ENCODE results near the gene NPLOC4.
A peak's percentile ranks its signal among the peaks of the same experiment; 100 is the strongest.

Gene NPLOC4

DNA sequence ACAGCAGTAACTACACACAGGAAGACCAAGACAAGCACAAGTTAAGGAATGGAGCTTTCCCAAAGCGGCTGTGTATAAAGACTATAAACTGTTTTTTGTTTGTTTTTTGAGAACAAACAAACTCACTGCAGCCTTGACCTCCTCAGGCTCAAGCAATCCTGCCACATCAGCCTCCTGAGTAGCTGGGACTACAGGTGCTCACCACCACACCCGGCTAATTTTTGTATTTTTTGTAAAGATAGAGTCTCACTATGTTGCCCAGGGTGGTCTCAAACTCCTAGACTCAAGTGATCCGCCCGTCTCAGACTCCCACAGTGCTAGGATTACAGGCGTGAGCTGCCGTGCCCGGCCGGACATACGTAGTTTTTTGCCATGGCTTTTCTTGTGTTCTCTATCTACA, 23.5 kb upstream of the NPLOC4 start:
- no peak overlapping the region for H3K9ac ChIP-seq (ENCODE audit: low read length)
- peaks cover 19% of the 10 kb centered on the region for H3K4me1 ChIP-seq (ENCODE audit: control insufficient read depth, insufficient read depth, low read length)
- H3K27me3 ChIP-seq (replicated peaks; ENCODE audit: control insufficient read depth, insufficient read depth, low read length) = no peaks in the 10 kb centered on the region
- H3K9me3 ChIP-seq (ENCODE audit: control insufficient read depth, low read length) = no peaks in the 10 kb centered on the region
- no peak for DNase-seq (ENCODE audit: low read depth)
- peaks cover 6% of the 10 kb centered on the region for H3K36me3 ChIP-seq (ENCODE audit: control insufficient read depth, insufficient read depth, low read length, severe bottlenecking)
- H3K4me3 ChIP-seq (ENCODE audit: low read length) = no peak overlapping the region

DNA sequence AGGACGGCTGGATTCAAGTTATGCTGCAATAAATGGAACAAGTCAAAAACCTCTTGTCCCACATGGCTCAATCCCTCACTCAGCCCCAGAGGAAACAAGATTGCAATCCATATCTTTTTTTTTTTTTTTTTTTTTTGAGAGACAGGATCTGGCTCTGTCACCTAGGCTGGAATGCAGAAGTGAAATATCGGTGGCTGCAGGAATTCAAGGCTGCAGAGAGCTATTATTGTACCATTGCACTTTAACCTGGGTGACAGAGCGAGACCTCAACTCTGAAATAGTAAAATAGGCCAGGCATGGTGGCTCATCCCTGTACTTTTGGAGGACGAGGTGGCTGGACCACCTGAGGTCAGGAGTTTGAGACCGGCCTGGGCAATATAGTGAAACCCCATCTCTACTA, 22.1 kb upstream of the NPLOC4 start:
- Histone ChIP-seq H3K4me3 (ENCODE audit: low read length) (no peak overlapping the region), H3K27me3 (replicated peaks; ENCODE audit: control insufficient read depth, insufficient read depth, low read length) (no peaks in the 10 kb centered on the region)
- DNase-seq (ENCODE audit: low read depth) = no peak

DNA sequence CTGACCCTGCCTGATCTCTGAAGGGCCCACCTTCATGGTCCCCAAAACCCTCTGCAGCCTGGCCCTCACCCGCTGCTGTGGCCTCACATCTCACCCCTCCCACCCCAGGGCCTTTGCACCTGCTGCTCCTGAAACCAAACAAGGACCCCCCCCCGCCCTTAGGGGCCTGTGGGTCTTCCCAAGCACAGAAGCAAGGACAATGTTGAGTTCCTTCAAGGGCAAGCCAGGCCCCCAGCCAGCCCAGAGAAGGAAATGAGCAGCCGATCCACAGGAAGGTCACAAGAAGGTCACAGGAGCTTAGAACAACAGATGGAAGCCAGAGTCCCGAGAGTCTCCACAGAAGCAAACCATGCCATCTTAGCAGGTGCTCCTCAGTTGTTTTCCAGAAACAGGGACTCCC, 19.9 kb upstream of the NPLOC4 start:
- Histone ChIP-seq H3K4me1 (ENCODE audit: control insufficient read depth, insufficient read depth, low read length) (peaks cover 8% of the 10 kb centered on the region), H3K9me3 (ENCODE audit: control insufficient read depth, low read length) (no peaks in the 10 kb centered on the region)
- no peak for DNase-seq (ENCODE audit: low read depth)

More for the DNA sequence above, 22.1 kb upstream of the NPLOC4 start:
- Histone ChIP-seq H3K9me3 (ENCODE audit: control insufficient read depth, low read length) (no peaks in the 10 kb centered on the region), H3K9ac (ENCODE audit: low read length) (no peak overlapping the region), H3K36me3 (ENCODE audit: control insufficient read depth, insufficient read depth, low read length, severe bottlenecking) (no peaks in the 10 kb centered on the region), H3K4me1 (ENCODE audit: control insufficient read depth, insufficient read depth, low read length) (peaks cover 9% of the 10 kb centered on the region)

DNA sequence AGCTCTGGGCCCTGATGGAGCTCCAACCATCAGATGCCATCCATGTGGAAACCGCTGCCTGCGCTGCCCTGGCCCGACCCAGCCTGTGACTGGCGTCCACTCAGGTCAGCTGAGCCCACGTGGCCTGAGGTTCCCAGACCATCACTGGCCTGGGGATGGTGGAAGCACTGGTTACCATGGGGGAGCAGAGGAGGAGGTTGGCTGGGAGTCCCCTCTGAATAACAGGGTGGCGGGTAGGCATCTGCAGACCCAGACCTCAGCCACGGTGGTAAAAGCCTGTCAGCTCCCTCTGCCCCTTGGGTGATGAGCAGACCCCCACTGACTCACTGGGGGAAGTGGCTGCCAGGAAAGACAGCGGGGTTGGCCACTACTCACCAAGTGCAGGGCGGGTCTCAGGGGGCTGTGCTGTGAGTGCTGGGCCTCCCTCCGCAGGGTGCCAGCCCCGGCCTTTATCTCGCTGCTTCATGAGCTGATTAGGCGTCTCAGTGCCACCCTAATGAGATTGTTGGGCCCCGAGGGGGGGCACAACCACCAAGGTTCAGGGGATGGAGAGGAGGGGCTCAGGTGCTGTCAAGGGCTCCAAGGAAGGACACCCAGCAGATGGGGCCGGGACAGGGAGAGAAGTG, 19.3 kb upstream of the NPLOC4 start, which contains the start of gene PDE6G:
Gene PDE6G, minus strand, starts transcription at position 425 of the 626 bp plus-strand sequence. CDS start 3,237 bp downstream, outside the sequence.
- Histone ChIP-seq H3K36me3 (ENCODE audit: control insufficient read depth, insufficient read depth, low read length, severe bottlenecking) (no peaks in the 10 kb centered on the region), H3K9me3 (ENCODE audit: control insufficient read depth, low read length) (no peaks in the 10 kb centered on the region), H3K4me1 (ENCODE audit: control insufficient read depth, insufficient read depth, low read length) (peaks cover 12% of the 10 kb centered on the region), H3K9ac (ENCODE audit: low read length) (no peak within 1 kb of the TSS), H3K27me3 (replicated peaks; ENCODE audit: control insufficient read depth, insufficient read depth, low read length) (no peaks in the 10 kb centered on the region), H3K4me3 (ENCODE audit: low read length) (no peak within 1 kb of the TSS)
- no peak for DNase-seq (ENCODE audit: low read depth)

More for the DNA sequence above, 19.9 kb upstream of the NPLOC4 start:
- Histone ChIP-seq H3K4me3 (ENCODE audit: low read length) (no peak overlapping the region), H3K36me3 (ENCODE audit: control insufficient read depth, insufficient read depth, low read length, severe bottlenecking) (no peaks in the 10 kb centered on the region), H3K27me3 (replicated peaks; ENCODE audit: control insufficient read depth, insufficient read depth, low read length) (no peaks in the 10 kb centered on the region), H3K9ac (ENCODE audit: low read length) (no peak overlapping the region)

DNA sequence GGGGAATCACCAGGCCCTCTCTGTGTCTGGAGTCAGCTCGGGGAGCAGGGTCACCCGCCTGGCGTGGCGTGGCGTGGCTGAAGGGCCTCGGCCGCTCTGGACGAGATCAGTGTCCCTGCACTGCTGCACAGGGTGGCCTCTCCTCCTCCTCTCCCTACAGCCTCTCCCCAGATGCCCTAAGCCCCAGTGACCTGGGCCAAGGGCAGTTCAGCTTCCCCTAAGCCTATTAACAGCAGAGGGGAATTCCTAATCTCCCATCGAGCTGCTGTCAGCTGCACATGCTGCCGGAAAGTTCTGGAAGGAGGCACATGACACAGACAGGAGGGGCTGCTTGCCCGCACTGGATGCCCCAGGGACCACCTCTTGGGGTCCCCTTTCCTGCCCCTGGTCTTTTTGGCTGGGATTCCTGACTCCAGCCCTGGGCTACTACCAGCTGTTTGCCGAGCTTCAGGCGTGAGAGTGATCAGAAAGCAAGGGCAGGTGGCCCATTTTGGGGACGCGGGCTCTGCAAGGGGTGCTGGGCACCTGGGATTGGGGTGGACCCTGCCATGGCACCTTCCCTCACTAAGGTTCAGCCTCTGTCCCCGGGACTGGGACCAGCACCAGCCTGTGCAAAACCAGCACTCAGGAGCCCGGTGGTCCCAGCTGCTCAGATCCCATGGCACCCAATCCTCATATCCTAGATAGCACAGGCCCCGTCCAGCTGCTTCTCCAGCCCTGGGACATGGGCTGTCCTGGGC, 18.6 kb upstream of the NPLOC4 start:
- no peaks in the 10 kb centered on the region for H3K36me3 ChIP-seq (ENCODE audit: control insufficient read depth, insufficient read depth, low read length, severe bottlenecking)
- no peak overlapping the region for H3K9ac ChIP-seq (ENCODE audit: low read length)
- peaks cover 12% of the 10 kb centered on the region for H3K4me1 ChIP-seq (ENCODE audit: control insufficient read depth, insufficient read depth, low read length)
- no peaks in the 10 kb centered on the region for H3K9me3 ChIP-seq (ENCODE audit: control insufficient read depth, low read length)
- DNase-seq (ENCODE audit: low read depth) = no peak
- no peak overlapping the region for H3K4me3 ChIP-seq (ENCODE audit: low read length)
- no peaks in the 10 kb centered on the region for H3K27me3 ChIP-seq (replicated peaks; ENCODE audit: control insufficient read depth, insufficient read depth, low read length)

DNA sequence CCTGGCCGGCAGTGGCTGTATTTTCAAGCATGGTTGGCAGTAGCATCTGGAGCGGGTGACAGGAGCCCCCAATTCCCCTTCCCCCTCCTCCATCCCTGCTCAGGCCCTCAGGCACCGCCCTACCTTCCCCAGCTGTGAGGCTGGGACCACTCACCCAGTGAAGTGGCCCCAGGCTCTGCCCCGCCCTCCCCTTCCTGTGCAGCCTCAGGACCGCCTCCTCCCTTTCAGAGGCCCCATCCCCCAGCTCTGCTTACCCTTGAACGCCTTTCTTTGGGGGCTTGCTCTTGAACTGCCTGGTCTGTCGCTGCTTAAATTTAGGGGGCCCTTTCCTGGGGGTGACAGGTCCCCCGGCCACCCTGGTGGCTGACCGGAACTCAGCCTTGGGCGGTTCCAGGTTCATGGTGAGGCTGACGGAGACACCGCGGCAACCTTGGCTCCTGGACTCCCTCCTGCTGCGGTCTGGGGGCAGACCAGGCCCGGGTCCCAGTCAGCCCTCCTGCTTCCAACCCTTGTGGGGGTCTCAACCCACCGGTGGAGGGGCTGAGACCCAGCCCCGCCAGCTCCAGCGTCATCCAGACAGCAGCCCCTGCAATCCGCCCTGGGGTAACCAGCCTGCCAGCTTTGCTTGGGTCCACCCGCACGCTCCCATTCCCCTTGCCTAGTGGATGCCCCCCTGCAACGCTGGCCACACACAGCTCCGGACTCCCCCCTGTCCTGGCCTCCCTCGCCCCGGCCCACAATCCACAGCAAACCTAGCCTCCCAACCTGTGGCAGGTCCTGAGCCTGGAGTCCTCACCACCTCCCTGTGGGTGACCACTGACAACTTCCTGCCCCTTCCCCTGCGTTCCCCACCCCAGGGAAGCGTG, 16.2 kb upstream of the NPLOC4 start:
- H3K9me3 ChIP-seq (ENCODE audit: control insufficient read depth, low read length) = no peaks in the 10 kb centered on the region
- DNase-seq (ENCODE audit: low read depth) = no peak
- peaks cover 4% of the 10 kb centered on the region for H3K4me1 ChIP-seq (ENCODE audit: control insufficient read depth, insufficient read depth, low read length)
- no peak overlapping the region for H3K4me3 ChIP-seq (ENCODE audit: low read length)
- no peaks in the 10 kb centered on the region for H3K36me3 ChIP-seq (ENCODE audit: control insufficient read depth, insufficient read depth, low read length, severe bottlenecking)
- no peak overlapping the region for H3K9ac ChIP-seq (ENCODE audit: low read length)
- peaks cover 5% of the 10 kb centered on the region for H3K27me3 ChIP-seq (replicated peaks; ENCODE audit: control insufficient read depth, insufficient read depth, low read length)

DNA sequence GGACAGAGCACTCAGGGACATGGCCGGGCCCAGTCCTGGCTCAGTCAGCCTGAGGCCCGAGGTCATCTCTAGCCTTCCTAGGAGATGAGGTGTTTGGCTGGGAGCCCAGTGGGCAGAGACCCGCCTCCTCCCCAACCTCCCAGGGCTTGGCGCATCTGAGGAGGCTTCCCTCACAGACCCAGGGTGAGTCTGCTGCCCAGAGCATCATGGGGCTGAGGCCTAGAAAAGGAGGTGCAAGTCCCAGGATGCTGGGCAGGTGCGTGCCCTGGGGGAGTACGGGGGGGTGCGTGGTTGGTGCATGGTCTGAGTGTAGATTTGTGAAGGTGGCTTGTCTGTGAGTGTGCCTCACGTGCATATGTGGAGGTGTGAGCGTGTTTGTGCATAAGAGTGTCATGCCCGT, 14.8 kb upstream of the NPLOC4 start:
- H3K9me3 ChIP-seq (ENCODE audit: control insufficient read depth, low read length) = no peaks in the 10 kb centered on the region
- H3K4me3 ChIP-seq (ENCODE audit: low read length) = no peak overlapping the region
- DNase-seq (ENCODE audit: low read depth) = peak; percentile 59
- peaks cover 17% of the 10 kb centered on the region for H3K27me3 ChIP-seq (replicated peaks; ENCODE audit: control insufficient read depth, insufficient read depth, low read length)
- H3K36me3 ChIP-seq (ENCODE audit: control insufficient read depth, insufficient read depth, low read length, severe bottlenecking) = no peaks in the 10 kb centered on the region
- H3K4me1 ChIP-seq (ENCODE audit: control insufficient read depth, insufficient read depth, low read length) = peaks cover 4% of the 10 kb centered on the region
- no peak overlapping the region for H3K9ac ChIP-seq (ENCODE audit: low read length)

DNA sequence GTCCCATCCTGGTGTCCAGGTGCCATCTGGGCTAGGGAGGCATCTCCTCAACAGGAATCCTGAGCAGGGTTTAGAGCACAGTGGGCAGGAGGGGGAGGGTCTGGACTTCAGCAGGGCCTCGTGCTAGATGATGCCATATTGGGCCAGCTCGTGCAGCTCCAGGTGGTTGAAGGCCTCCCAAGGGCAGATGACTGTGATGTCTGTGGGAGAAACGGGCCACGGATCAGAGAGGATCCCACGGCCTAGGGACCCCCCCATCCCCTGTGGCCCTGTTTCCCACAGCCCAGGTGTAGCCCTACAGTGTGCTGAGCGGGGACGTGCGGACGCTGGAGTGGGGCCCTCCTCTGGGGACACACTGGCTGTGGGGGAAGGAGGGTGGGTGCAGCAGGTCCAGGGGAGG, 14.0 kb upstream of the NPLOC4 start:
- Histone ChIP-seq H3K36me3 (ENCODE audit: control insufficient read depth, insufficient read depth, low read length, severe bottlenecking) (no peaks in the 10 kb centered on the region), H3K4me1 (ENCODE audit: control insufficient read depth, insufficient read depth, low read length) (peaks cover 4% of the 10 kb centered on the region), H3K9me3 (ENCODE audit: control insufficient read depth, low read length) (no peaks in the 10 kb centered on the region), H3K27me3 (replicated peaks; ENCODE audit: control insufficient read depth, insufficient read depth, low read length) (peaks cover 18% of the 10 kb centered on the region), H3K9ac (ENCODE audit: low read length) (no peak overlapping the region), H3K4me3 (ENCODE audit: low read length) (no peak overlapping the region)
- no peak for DNase-seq (ENCODE audit: low read depth)

DNA sequence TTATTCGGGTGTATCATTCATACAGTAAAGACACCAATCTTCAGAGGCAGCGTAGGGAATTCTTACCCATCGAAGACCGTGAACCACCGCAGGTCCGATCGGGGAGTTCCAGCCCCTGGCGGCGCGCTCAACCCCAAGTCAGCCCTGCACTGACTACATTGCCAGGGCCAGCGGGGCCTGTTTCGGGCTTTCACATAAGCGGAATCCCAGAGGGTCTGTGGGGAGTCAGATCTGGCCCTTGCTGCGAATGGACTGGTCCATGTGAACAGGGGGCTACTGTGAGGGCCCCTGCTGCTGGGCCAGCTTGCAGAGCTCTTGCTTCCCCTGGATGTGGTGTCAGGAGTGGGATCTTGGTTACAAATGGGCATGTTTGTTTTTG, 11.8 kb upstream of the NPLOC4 start:
- Histone ChIP-seq H3K9ac (ENCODE audit: low read length) (no peak overlapping the region), H3K36me3 (ENCODE audit: control insufficient read depth, insufficient read depth, low read length, severe bottlenecking) (no peaks in the 10 kb centered on the region), H3K27me3 (replicated peaks; ENCODE audit: control insufficient read depth, insufficient read depth, low read length) (peaks cover 18% of the 10 kb centered on the region), H3K4me3 (ENCODE audit: low read length) (no peak overlapping the region), H3K4me1 (ENCODE audit: control insufficient read depth, insufficient read depth, low read length) (peaks cover 4% of the 10 kb centered on the region), H3K9me3 (ENCODE audit: control insufficient read depth, low read length) (no peaks in the 10 kb centered on the region)
- DNase-seq (ENCODE audit: low read depth) = no peak

DNA sequence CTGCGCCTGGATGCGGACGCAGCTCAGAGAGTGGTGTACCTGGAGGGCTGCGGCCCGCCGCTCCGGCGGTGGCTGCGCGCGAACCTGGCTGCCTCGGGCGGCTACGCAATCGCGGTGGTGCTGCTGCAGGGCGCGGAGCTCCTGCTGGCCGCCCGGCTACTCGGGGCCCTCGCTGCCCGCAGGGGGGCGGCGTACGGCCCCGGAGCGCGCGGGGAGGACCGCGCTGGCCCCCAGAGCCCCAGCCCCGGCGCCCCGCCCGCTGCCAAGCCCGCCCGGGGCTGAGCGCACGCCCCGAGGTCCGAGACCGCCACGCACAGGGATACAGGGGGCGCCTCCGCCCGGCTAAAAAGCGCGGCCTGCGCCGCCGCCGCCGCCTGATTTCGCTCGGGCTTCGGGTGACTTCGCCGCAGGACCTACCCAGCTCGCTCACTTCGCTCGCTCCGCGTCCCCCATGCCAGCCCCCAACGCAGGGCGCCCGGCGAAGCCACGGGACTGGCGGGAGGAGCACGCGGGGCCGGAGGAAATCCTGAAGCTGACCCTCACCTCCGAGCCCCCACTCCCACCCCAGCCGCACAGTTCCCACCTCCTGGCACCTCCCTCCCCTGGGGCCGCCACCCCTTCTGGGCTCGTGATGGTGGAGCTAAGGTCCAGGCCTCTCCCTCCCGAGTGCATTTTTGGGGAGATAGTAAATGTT, 11.2 kb upstream of the NPLOC4 start:
- Histone ChIP-seq H3K4me3 (ENCODE audit: low read length) (no peak overlapping the region), H3K4me1 (ENCODE audit: control insufficient read depth, insufficient read depth, low read length) (peaks cover 4% of the 10 kb centered on the region), H3K27me3 (replicated peaks; ENCODE audit: control insufficient read depth, insufficient read depth, low read length) (peaks cover 18% of the 10 kb centered on the region), H3K9ac (ENCODE audit: low read length) (no peak overlapping the region), H3K9me3 (ENCODE audit: control insufficient read depth, low read length) (no peaks in the 10 kb centered on the region), H3K36me3 (ENCODE audit: control insufficient read depth, insufficient read depth, low read length, severe bottlenecking) (no peaks in the 10 kb centered on the region)
- no peak for DNase-seq (ENCODE audit: low read depth)

DNA sequence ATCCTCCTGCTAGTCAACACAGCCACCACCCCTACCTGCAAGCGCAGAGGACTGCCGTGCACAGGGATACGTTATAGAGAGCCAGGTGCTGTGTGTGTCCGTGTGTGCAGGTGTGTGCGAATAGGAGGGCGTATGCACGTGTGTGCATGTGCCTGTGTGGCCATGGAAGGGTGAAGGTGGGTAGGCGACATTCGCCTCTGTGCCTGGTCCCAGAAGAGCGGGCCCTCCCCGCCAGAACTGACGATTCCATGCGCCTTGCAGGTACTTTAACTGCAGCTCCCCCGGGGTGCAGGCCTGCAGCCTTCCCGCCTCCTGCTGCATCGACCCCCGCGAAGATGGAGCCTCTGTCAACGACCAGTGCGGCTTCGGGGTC, 10.7 kb upstream of the NPLOC4 start:
- DNase-seq (ENCODE audit: low read depth) = no peak
- no peak overlapping the region for H3K9ac ChIP-seq (ENCODE audit: low read length)
- H3K27me3 ChIP-seq (replicated peaks; ENCODE audit: control insufficient read depth, insufficient read depth, low read length) = peaks cover 18% of the 10 kb centered on the region
- no peaks in the 10 kb centered on the region for H3K36me3 ChIP-seq (ENCODE audit: control insufficient read depth, insufficient read depth, low read length, severe bottlenecking)
- H3K9me3 ChIP-seq (ENCODE audit: control insufficient read depth, low read length) = no peaks in the 10 kb centered on the region
- peaks cover 4% of the 10 kb centered on the region for H3K4me1 ChIP-seq (ENCODE audit: control insufficient read depth, insufficient read depth, low read length)
- no peak overlapping the region for H3K4me3 ChIP-seq (ENCODE audit: low read length)

All from adipocyte (in vitro differentiated cells).